OCI-LY7 (cell line): Measurements from ENCODE around the gene TAS2R50. TPM values are rescaled to one million over a fixed set of nuclear protein-coding genes. Genes with fewer than 3 reads are reported as not detected.

Source experiments
- BruUV-seq: library from RNA; stranded (reverse); fragments of 400-500 nt; replicated peaks from 2 replicates; lab custom pipeline; 2021; lab: Mats Ljungman, UMichigan
- CTCF ChIA-PET: fragments of 300-600 bp; sonication (Branson Sonifier 250); formaldehyde crosslinking; loops from one replicate; lab custom pipeline; 2022; ENCODE audit warnings: antibody characterized with exemption; ENCODE audit not compliant: unreplicated experiment; lab: Charles Lee
- POLR2A ChIA-PET: fragments of 300-600 bp; sonication (Branson Sonifier 250); formaldehyde crosslinking; loops from one replicate; lab custom pipeline; 2022; ENCODE audit warnings: antibody characterized with exemption; lab: Charles Lee
- DNase-seq: peaks from one replicate; pipeline ENCODE4 v3.0.0-alpha.2; 2015; ENCODE audit warnings: low spot score
- H2AFZ ChIP-seq: fragments of 200-600 bp; sonication (generic), shearing (Covaris generic); 2 replicates; pipeline ENCODE4 v1.6.1; 2014; ENCODE audit warnings: mild to moderate bottlenecking, antibody characterized with exemption, low read length, moderate library complexity
- H3K27ac ChIP-seq: fragments of 200-600 bp; sonication (generic); 2 replicates; pipeline ENCODE4 v1.5.1; 2014; ENCODE audit warnings: mixed run types, low read depth, mild to moderate bottlenecking, moderate library complexity, low read length, inconsistent platforms; ENCODE audit not compliant: poor library complexity, severe bottlenecking
- H3K36me3 ChIP-seq: fragments of 200-600 bp; sonication (generic); 2 replicates; pipeline ENCODE4 v1.6.1; 2014; ENCODE audit warnings: mild to moderate bottlenecking, antibody characterized with exemption, low read length, moderate library complexity, mixed read lengths; ENCODE audit not compliant: insufficient read depth
- H3K4me1 ChIP-seq: fragments of 200-600 bp; sonication (generic); 2 replicates; pipeline ENCODE4 v1.5.1; 2014; ENCODE audit warnings: mild to moderate bottlenecking, low read length; ENCODE audit not compliant: insufficient read depth, poor library complexity, severe bottlenecking
- H3K4me2 ChIP-seq: fragments of 200-600 bp; sonication (generic); 2 replicates; pipeline ENCODE4 v1.6.1; 2014; ENCODE audit warnings: mild to moderate bottlenecking, low read length
- H3K4me3 ChIP-seq: fragments of 200-600 bp; sonication (generic); 2 replicates; pipeline ENCODE4 v1.5.1; 2014; ENCODE audit warnings: mild to moderate bottlenecking, low read depth, low read length; ENCODE audit not compliant: poor library complexity, severe bottlenecking
- H3K79me2 ChIP-seq: fragments of 200-600 bp; sonication (generic); 2 replicates; pipeline ENCODE4 v1.6.1; 2016; ENCODE audit warnings: low read depth, mild to moderate bottlenecking, low read length, moderate library complexity, mixed read lengths; ENCODE audit not compliant: insufficient read depth
- H3K9me2 ChIP-seq: fragments of 200-600 bp; sonication (generic); 2 replicates; pipeline ENCODE4 v1.6.1; 2016; ENCODE audit warnings: mild to moderate bottlenecking, low read length, mixed read lengths; ENCODE audit not compliant: insufficient read depth
- H3K9me3 ChIP-seq: fragments of 200-600 bp; sonication (generic); 2 replicates; pipeline ENCODE4 v1.6.1; 2014; ENCODE audit warnings: mild to moderate bottlenecking, mixed run types, low read length, mixed read lengths
- H4K20me1 ChIP-seq: fragments of 200-600 bp; sonication (generic); 2 replicates; pipeline ENCODE4 v1.6.1; 2014; ENCODE audit warnings: mild to moderate bottlenecking, antibody characterized with exemption, low read length, moderate library complexity, mixed read lengths; ENCODE audit not compliant: insufficient read depth
- EZH2phosphoT487 ChIP-seq: fragments of 200-600 bp; sonication (generic); IDR thresholded peaks from 2 replicates; pipeline ENCODE4 v1.6.1; 2018; ENCODE audit warnings: low read depth, borderline replicate concordance, mild to moderate bottlenecking, mixed run types, antibody characterized with exemption, low read length, moderate library complexity, mixed read lengths
- intact Hi-C: fragments of 100-400 bp; cut with micrococcal nuclease; formaldehyde crosslinking; loops from one replicate; pipeline ENCODE4 v1.10.0; 2022; ENCODE audit not compliant: unreplicated experiment
- total RNA-seq, 2 experiments: library from RNA; depleted of rRNA in 1 of 2; stranded (reverse); fragments of >200 nt in 1 of 2; shearing (Covaris generic) in 1 of 2; gene quantifications; 2 replicates each; pipeline ENCODE4 v1.2.3, GENCODE V29; 2014 to 2022
- TF ChIP-seq, protein P1 (sequence below): fragments of 200-600 bp; sonication (generic); conservative IDR thresholded peaks from 2 replicates; pipeline ENCODE4 v1.5.1; 2014; ENCODE audit warnings: mild to moderate bottlenecking, antibody characterized with exemption, low read length, moderate library complexity, mixed read lengths

The TAS2R50 gene
- total RNA-seq, 2 experiments from 2014 or later: 1.4 to 1.6 TPM

DNA sequence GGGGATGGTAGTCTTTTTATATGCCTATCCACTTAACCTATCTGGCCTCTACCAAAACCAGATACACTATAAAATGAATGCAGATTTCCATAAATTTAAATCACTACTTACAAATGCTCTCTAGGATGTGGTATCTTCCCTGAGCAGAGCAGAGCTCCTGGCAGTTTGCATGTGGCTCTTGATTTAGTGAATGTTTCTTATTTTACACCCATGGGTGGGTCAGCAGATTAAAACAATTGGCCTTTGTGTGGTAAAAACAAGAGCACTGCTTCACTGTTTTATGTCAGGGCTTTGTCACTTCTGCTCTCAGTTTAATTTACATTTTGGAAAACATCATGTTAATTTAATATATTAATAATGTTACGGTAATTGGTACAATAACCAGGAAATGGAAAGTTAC, 30.2 kb upstream of the TAS2R50 start:
- no TSS peak for BruUV-seq

DNA sequence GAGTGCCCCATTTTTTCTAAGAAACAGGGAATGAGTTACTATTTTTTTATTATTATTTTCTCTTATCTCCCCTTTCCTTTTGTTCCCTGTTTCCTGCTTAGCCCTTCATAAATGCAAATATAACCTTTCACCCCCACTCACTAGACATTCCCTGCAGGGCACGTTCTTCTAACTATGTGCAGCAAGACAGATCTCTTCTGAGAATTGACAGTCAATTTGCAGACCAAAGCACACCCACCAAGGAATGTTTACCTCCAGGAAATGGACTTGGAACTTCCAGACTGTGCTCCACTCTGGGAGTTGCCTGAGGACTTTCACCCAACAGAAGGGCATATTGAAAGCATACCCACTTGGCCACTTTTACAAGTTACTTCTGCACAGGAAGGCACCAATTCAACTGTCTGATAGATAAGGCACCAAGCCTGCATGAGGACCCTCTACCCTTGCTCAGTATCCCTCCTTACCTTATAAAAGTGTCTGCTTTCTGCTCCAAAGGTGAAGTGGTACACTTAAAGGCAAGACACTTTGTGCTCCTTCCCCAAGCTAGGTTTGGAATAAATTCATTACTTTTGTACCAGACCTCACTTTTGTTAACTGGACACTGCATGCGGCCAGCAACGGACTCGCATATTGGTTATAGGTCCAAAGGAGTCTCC, 29.2 kb upstream of the TAS2R50 start:
- Histone ChIP-seq H3K4me1 (no peaks in the 10 kb centered on the region), H3K4me3 (no peak overlapping the region), H3K36me3 (no peaks in the 10 kb centered on the region), H3K9me2 (no peaks in the 10 kb centered on the region), H2AFZ (no peak overlapping the region), H4K20me1 (no peaks in the 10 kb centered on the region; the same call in 1 of the 2 replicates), H3K27ac (no peak overlapping the region), H3K4me2 (no peak overlapping the region), H3K79me2 (no peaks in the 10 kb centered on the region), H3K9me3 (no peaks in the 10 kb centered on the region)
- TF ChIP-seq EZH2phosphoT487: no peak
- TF ChIP-seq, protein P1, sequence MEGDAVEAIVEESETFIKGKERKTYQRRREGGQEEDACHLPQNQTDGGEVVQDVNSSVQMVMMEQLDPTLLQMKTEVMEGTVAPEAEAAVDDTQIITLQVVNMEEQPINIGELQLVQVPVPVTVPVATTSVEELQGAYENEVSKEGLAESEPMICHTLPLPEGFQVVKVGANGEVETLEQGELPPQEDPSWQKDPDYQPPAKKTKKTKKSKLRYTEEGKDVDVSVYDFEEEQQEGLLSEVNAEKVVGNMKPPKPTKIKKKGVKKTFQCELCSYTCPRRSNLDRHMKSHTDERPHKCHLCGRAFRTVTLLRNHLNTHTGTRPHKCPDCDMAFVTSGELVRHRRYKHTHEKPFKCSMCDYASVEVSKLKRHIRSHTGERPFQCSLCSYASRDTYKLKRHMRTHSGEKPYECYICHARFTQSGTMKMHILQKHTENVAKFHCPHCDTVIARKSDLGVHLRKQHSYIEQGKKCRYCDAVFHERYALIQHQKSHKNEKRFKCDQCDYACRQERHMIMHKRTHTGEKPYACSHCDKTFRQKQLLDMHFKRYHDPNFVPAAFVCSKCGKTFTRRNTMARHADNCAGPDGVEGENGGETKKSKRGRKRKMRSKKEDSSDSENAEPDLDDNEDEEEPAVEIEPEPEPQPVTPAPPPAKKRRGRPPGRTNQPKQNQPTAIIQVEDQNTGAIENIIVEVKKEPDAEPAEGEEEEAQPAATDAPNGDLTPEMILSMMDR: no peak
- DNase-seq: no peak
- intact Hi-C loops: loop anchor here (1.0 kb wide), 1 partner anchor 54 kb away; no protein-coding TSS in a partner anchor
- POLR2A ChIA-PET: no interaction called here
- CTCF ChIA-PET: no interaction called here
- BruUV-seq: no TSS peak

More for the DNA sequence above, 30.2 kb upstream of the TAS2R50 start:
- H3K79me2 ChIP-seq: no peaks in the 10 kb centered on the region
- POLR2A ChIA-PET: no interaction called here
- no peak overlapping the region for H3K4me2 ChIP-seq
- no peak overlapping the region for H3K27ac ChIP-seq
- DNase-seq: no peak
- no peaks in the 10 kb centered on the region for H3K9me3 ChIP-seq
- no peaks in the 10 kb centered on the region for H3K36me3 ChIP-seq
- H3K4me3 ChIP-seq: no peak overlapping the region
- H2AFZ ChIP-seq: no peak overlapping the region
- CTCF ChIA-PET: no interaction called here
- intact Hi-C loops: no loop called here
- no peaks in the 10 kb centered on the region for H3K9me2 ChIP-seq
- TF ChIP-seq, protein P1: no peak
- no peak for TF ChIP-seq EZH2phosphoT487
- H4K20me1 ChIP-seq: no peaks in the 10 kb centered on the region; the same call in 1 of the 2 replicates
- no peaks in the 10 kb centered on the region for H3K4me1 ChIP-seq

DNA sequence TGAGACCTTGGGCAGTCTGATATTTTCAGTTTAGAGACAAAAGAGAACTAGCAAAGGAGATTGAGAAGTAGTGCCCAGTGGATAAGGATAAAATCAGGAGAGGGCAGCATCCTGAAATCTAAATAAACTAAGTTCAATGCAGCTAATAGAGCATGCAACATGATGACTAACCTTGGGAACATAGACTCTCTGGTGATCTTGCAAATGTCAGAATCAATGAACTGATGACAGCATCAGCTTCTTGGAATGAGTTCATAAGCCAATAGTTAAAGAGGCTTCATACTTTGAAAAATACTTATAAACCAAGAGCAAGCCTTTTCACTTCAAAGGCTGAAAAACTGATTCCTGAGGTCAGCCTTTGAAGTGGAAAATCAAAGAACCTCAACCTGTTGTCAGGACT, 27.5 kb upstream of the TAS2R50 start:
- no peak for DNase-seq
- Histone ChIP-seq H3K4me2 (no peak overlapping the region), H3K4me1 (no peaks in the 10 kb centered on the region), H3K36me3 (no peaks in the 10 kb centered on the region), H3K4me3 (no peak overlapping the region), H3K27ac (no peak overlapping the region), H3K9me3 (no peaks in the 10 kb centered on the region), H3K9me2 (no peaks in the 10 kb centered on the region), H3K79me2 (no peaks in the 10 kb centered on the region), H2AFZ (no peak overlapping the region), H4K20me1 (no peaks in the 10 kb centered on the region)
- TF ChIP-seq, protein P1: no peak
- no peak for TF ChIP-seq EZH2phosphoT487
- intact Hi-C loops: no loop called here
- CTCF ChIA-PET: no interaction called here
- no TSS peak for BruUV-seq
- POLR2A ChIA-PET: no interaction called here
